Neuronal stem cell (in vitro differentiated cells): Measurements from ENCODE around the gene EEF2.
"Not testable (repeated sequence)": the region's sequence is repeated elsewhere in the genome, so short reads cannot be mapped to it uniquely, and the experiment has no call there.

Source experiments
- DNase-seq: peaks from one replicate; pipeline ENCODE4 v3.0.0-alpha.2; 2013; ENCODE audit warnings: low spot score
- H2AFZ ChIP-seq: one replicate; pipeline ENCODE4 v1.6.1; 2013; ENCODE audit warnings: mild to moderate bottlenecking, low read length, inconsistent platforms
- H2AK5ac ChIP-seq: 2 replicates; pipeline ENCODE4 v1.6.1; 2013; ENCODE audit warnings: low read depth, mild to moderate bottlenecking, inconsistent platforms, low read length, moderate library complexity, mixed read lengths
- H2BK120ac ChIP-seq: 2 replicates; pipeline ENCODE4 v1.6.1; 2013; ENCODE audit warnings: low read depth, mild to moderate bottlenecking, inconsistent platforms, low read length, moderate library complexity, mixed read lengths
- H2BK12ac ChIP-seq: one replicate; pipeline ENCODE4 v1.6.1; 2013; ENCODE audit warnings: low read length, inconsistent platforms
- H2BK15ac ChIP-seq: 2 replicates; pipeline ENCODE4 v1.6.1; 2013; ENCODE audit warnings: mild to moderate bottlenecking, low read length, inconsistent platforms, mixed read lengths
- H2BK5ac ChIP-seq: one replicate; pipeline ENCODE4 v1.6.1; 2013; ENCODE audit warnings: inconsistent platforms, mild to moderate bottlenecking, low read length, moderate library complexity
- H3K14ac ChIP-seq: one replicate; pipeline ENCODE4 v1.6.1; 2013; ENCODE audit warnings: low read length, inconsistent platforms
- H3K18ac ChIP-seq: 2 replicates; pipeline ENCODE4 v1.6.1; 2013; ENCODE audit warnings: low read length, inconsistent platforms
- H3K23ac ChIP-seq: 2 replicates; pipeline ENCODE4 v1.6.1; 2013; ENCODE audit warnings: low read depth, mild to moderate bottlenecking, mixed read lengths, low read length, inconsistent platforms; ENCODE audit not compliant: poor library complexity
- H3K27ac ChIP-seq: replicated peaks from 3 replicates; pipeline ENCODE4 v1.5.1; 2013; ENCODE audit warnings: low read length, inconsistent platforms
- H3K27me3 ChIP-seq, 3 experiments: 2 replicates each; pipeline ENCODE4 v1.6.1; 2013; ENCODE audit warnings: low read length in 3 of 3, mild to moderate bottlenecking in 2 of 3, inconsistent platforms in 1 of 3, low read depth in 1 of 3, mixed read lengths in 1 of 3, moderate library complexity in 1 of 3; ENCODE audit not compliant: control insufficient read depth in 3 of 3, insufficient read depth in 3 of 3
- H3K36me3 ChIP-seq, 2 donors: replicated peaks in 1 of 2; 2 replicates each; pipeline ENCODE4 v1.6.1; 2013; ENCODE audit warnings: low read length in 2 of 2; ENCODE audit not compliant: control insufficient read depth in 2 of 2, insufficient read depth in 2 of 2
- H3K4ac ChIP-seq: 2 replicates; pipeline ENCODE4 v1.6.1; 2013; ENCODE audit warnings: inconsistent platforms, mild to moderate bottlenecking, low read length, moderate library complexity
- H3K4me1 ChIP-seq, 2 donors: 1 replicate in 1 of 2; 2 replicates in 1 of 2; pipeline ENCODE4 v1.6.1; 2013; ENCODE audit warnings: low read length in 2 of 2, low read depth in 1 of 2; ENCODE audit not compliant: control insufficient read depth in 2 of 2, insufficient read depth in 1 of 2
- H3K4me2 ChIP-seq: one replicate; pipeline ENCODE4 v1.6.1; 2013; ENCODE audit warnings: mild to moderate bottlenecking, low read length, inconsistent platforms; ENCODE audit not compliant: insufficient read depth, poor library complexity, severe bottlenecking
- H3K4me3 ChIP-seq, 2 donors: 2 replicates each; pipeline ENCODE4 v1.5.1; 2013; ENCODE audit warnings: low read length in 2 of 2, mild to moderate bottlenecking in 2 of 2, inconsistent platforms in 1 of 2, moderate library complexity in 1 of 2
- H3K79me1 ChIP-seq: one replicate; pipeline ENCODE4 v1.6.1; 2013; ENCODE audit warnings: low read depth, mild to moderate bottlenecking, inconsistent platforms, low read length, moderate library complexity
- H3K9ac ChIP-seq: one replicate; pipeline ENCODE4 v1.6.1; 2013; ENCODE audit warnings: mild to moderate bottlenecking, low read depth, low read length, inconsistent platforms; ENCODE audit not compliant: poor library complexity
- H3K9me3 ChIP-seq, 2 donors: replicated peaks in 1 of 2; 2 replicates each; pipeline versions ENCODE3 to v1.6.1; 2013; ENCODE audit warnings: low read length in 2 of 2, mild to moderate bottlenecking in 2 of 2, inconsistent platforms in 1 of 2, low read depth in 1 of 2, mixed read lengths in 1 of 2, moderate library complexity in 1 of 2; ENCODE audit not compliant: control insufficient read depth in 2 of 2, insufficient read depth in 1 of 2
- H4K8ac ChIP-seq: one replicate; pipeline ENCODE4 v1.6.1; 2013; ENCODE audit warnings: low read depth, mild to moderate bottlenecking, inconsistent platforms, low read length, moderate library complexity
- H4K91ac ChIP-seq: one replicate; pipeline ENCODE4 v1.6.1; 2013; ENCODE audit warnings: low read length, low read depth, mild to moderate bottlenecking, inconsistent platforms; ENCODE audit not compliant: poor library complexity
- WGBS, 2 donors: extraction: QIAGEN DNeasy Blood & Tissue Kit; methylation state at CpG; one replicate each; pipeline ENCODE4 v1.1.7; 2013; ENCODE audit warnings: missing lambda C conversion rate in 2 of 2, mixed read lengths in 1 of 2; ENCODE audit not compliant: insufficient read length in 2 of 2, insufficient replicate concordance in 1 of 2; ENCODE audit errors: extremely low coverage in 2 of 2; 5-methylcytosine and 5-hydroxymethylcytosine counted together

EEF2 gene

GRCh38 chr19:3952755-3953276 is 32.4 kb downstream of the EEF2 start:
- H2BK5ac ChIP-seq, H2BK120ac ChIP-seq, H3K9me3 ChIP-seq, H2AFZ ChIP-seq, DNase-seq, H4K91ac ChIP-seq, H3K27ac ChIP-seq, H3K79me1 ChIP-seq, H3K14ac ChIP-seq, H3K23ac ChIP-seq, H4K8ac ChIP-seq, H3K27me3 ChIP-seq, H3K4me1 ChIP-seq, H3K4me3 ChIP-seq, H3K4ac ChIP-seq, H3K4me2 ChIP-seq, H2BK12ac ChIP-seq, H3K18ac ChIP-seq, H2BK15ac ChIP-seq: not testable (repeated sequence)
- Histone ChIP-seq H2AK5ac (peak overlapping the region; percentile 46), H3K36me3 (peaks cover 5 to 14% of the 10 kb centered on the region in 2 donors), H3K9ac (peak overlapping the region; percentile 81)
- WGBS, 2 donors = no CpG with 5 or more reads among the region's 9 CpGs

DNA sequence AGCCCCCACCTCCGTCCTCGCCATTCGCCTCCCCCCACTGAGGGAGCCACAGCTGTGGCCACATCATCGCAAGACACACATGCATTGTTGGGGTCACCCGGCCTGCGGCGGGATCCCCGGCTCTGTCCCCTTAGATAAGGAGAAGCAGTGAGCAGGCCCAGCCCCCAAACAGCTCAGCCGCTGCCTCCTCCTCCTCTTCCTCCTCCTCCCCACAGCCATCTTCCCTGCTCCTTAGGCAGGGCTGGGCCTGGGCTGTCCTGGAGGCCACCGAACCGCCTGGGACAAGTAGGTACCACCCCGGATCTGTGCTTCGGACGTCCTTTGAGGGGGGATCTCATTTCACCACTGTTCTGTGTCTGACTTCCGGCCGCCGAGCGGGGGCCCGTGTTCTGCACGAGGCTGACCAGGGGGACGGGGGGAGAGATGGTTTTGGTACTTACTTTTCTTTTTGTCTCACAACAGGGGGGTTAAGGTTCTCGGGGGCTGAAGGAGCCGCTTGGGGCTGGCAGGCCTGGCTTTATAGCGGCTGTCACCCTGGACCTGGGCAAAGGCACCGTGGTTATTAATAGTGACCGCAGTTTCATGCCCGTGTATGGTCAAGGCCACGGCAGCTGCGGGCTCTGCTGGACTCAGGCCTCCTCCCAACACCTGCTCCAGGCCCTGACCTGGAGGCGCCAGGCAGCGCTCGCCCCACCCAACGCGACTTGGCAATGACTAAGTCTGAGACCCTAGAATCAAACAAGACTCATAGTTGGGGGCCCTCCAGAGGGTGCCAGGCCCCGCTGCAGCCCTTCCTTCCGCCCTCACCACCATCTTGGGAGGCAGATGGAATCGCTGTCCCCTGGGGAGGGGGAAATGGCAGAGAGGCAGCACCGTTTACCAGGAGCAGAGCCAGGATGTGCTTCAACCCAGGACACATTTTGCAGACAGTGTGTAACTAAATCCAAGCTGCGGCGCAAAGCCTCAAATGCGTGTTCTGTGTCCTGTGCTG is 34.1 kb downstream of the EEF2 start:
- Histone ChIP-seq H3K27ac (peak overlapping the region; percentile 27), H2AFZ (peak overlapping the region; percentile 49), H4K8ac (peak overlapping the region; percentile 86), H3K18ac (peak overlapping the region; percentile 80), H4K91ac (no peak overlapping the region), H3K4me2 (no peak overlapping the region), H2BK120ac (no peak overlapping the region), H3K9me3 (no peaks in the 10 kb centered on the region), H3K14ac (no peak overlapping the region), H3K27me3 (no peaks in the 10 kb centered on the region), H3K79me1 (peaks cover 3% of the 10 kb centered on the region), H3K36me3 (peaks cover 3% of the 10 kb centered on the region in 2 donors), H3K4ac (no peak overlapping the region), H3K4me1 (peaks cover 3 to 9% of the 10 kb centered on the region in 2 donors), H2BK15ac (peak overlapping the region; percentile 5), H3K4me3 (no peak overlapping the region), H2BK5ac (peak overlapping the region; percentile 22), H2AK5ac (peak overlapping the region; percentile 2), H3K9ac (peak overlapping the region; percentile 72), H3K23ac (peak overlapping the region; percentile 29), H2BK12ac (no peak overlapping the region)
- DNase-seq = no peak
- no CpG with 5 or more reads among the region's 41 CpGs for WGBS, 2 donors

- Histone ChIP-seq H3K79me1 (peaks cover 3% of the 10 kb centered on the region), H3K4me2 (no peak overlapping the region), H3K23ac (peak overlapping the region; percentile 85), H3K18ac (peak overlapping the region; percentile 70), H2AK5ac (peak overlapping the region; percentile 7), H2BK12ac (no peak overlapping the region), H3K36me3 (no peaks in the 10 kb centered on the region), H3K4ac (no peak overlapping the region), H2BK120ac (no peak overlapping the region), H3K14ac (no peak overlapping the region), H2BK5ac (no peak overlapping the region), H4K8ac (no peak overlapping the region), H3K9ac (no peak overlapping the region), H4K91ac (no peak overlapping the region), H3K4me3 (no peak overlapping the region), H3K9me3 (no peaks in the 10 kb centered on the region), H2BK15ac (no peak overlapping the region), H3K4me1 (peaks cover 3 to 9% of the 10 kb centered on the region in 2 donors), H3K27ac (no peak overlapping the region), H2AFZ (no peak overlapping the region), H3K27me3 (no peaks in the 10 kb centered on the region)
- DNase-seq = no peak
- no CpG with 5 or more reads among the region's 20 CpGs for WGBS, 2 donors
These were observed 35.0 kb downstream of the EEF2 start for GRCh38 chr19:3949997-3950859.
